ENCODE data around the gene PLCL1.

Gene PLCL1

GRCh38 chr2:197964720-197965119, 160.3 kb downstream of the PLCL1 start:
- no peak for FAIRE-seq

DNA sequence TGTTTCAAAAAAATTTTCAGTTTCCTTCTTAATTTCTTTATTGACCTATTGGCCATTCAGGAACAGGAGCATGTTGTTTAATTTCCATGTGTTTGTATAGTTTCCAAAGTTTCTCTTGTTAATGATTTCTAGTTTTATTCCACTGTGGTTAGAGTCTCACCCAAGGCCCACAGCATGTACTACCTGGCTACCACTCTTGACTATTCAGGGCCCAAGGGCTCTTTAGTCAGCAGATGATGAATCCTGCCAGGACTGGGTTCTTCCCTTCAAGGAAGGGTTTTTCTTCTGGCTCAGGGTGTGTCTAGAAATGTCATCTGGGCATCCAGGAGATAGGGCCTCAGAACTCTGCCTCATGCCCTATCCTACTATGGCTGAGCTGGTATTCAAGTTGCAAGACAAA, 161.4 kb downstream of the PLCL1 start:
- FAIRE-seq = no peak

DNA sequence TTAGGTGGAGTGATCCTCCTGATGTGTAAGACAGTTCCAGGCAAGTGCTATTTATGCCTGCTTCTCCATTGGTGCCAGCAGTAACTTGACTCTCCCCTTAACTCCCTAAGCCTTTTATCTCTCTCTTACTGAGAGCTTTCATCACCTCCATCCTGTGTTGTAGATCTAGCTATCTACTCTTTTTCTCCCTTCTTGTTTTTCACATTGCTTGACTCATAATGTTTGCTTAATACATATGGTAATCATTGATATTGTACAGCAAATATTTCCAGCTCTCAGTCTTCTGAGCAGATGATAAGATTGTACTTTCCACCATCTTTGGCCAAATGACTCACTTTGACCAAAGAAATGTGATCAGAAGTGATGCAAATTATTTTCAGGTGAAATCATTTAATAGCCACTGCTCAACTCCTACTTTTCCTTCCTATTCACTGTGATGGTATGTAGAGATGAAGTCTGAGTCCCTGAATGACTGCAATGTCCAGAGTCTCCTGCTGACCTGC, 165.0 kb downstream of the PLCL1 start:
- no peak for FAIRE-seq

DNA sequence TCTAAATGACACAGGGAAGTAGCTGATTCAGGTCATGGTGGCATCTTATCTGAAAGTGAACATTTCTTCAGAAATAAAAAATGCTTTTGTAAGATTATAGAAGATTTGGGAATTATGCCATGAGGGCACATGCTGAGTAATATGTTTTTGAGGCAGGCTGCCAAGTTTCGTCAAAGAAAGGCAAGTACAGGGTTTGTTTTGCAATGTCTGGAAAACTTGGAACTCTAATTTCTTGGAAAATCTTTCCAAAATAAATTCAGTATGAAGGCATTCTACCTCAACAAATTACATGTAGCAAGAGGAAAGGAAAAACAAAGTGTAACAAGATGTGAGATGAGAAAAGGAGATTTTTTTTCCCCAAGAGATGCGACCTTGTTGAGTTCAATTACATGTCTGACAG, 167.7 kb downstream of the PLCL1 start:
- FAIRE-seq = no peak

DNA sequence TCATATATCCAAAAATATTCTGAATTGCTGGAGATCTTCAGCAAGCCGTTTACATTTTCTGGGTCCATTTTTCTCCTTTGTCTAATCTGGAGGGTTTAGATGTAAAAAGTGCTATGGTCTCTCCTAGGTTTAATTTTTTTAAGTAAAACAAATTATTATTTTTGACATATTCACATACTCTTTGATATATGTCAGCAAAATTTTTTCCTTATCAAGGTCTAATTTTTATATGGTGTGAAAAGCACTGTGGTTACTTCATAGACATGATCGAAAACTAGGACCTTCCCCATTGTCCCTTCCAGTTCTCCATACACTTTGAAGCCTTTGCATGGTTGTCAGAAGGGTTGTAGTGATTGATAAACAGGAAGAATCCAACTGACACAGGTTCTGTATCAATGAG, 168.2 kb downstream of the PLCL1 start:
- no peak for FAIRE-seq

GRCh38 chr2:197973772-197974171, 169.4 kb downstream of the PLCL1 start:
- FAIRE-seq = no peak

GRCh38 chr2:197975931-197976519, 171.6 kb downstream of the PLCL1 start:
- FAIRE-seq = no peak

- no peak for FAIRE-seq
Observed at GRCh38 chr2:197978971-197979370, 174.6 kb downstream of the PLCL1 start.

GRCh38 chr2:197982565-197982964, 178.2 kb downstream of the PLCL1 start:
- FAIRE-seq = no peak

DNA sequence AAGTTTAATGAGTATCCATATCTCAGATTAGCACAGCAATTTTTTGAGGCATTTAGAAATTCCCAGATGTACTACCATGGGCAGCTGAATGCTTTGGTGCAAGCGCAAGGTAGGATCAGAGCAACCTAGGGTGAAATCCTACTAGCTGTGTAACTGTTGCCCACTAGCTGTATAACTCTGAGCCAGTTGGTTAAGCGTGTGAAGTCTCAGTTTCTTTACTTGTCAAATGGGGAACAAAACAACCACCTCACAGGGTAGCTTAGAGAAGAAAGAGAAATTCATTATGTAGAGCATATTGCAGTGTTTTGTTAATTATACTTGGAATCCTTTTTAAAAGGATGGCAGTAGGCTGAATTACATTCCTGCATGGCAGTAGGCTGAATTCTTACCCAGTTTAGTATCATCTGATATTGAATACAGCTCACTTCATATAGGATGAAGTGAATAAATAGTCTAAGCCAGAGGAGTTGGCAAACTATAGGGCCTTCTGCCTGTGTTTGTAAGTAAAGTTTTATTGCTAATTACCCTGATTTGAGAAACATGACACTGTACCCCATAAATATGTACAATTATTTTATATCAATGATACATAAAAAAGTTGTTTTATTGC, 180.7 kb downstream of the PLCL1 start:
- no peak for FAIRE-seq

GRCh38 chr2:197986977-197987376, 182.6 kb downstream of the PLCL1 start:
- no peak for FAIRE-seq

DNA sequence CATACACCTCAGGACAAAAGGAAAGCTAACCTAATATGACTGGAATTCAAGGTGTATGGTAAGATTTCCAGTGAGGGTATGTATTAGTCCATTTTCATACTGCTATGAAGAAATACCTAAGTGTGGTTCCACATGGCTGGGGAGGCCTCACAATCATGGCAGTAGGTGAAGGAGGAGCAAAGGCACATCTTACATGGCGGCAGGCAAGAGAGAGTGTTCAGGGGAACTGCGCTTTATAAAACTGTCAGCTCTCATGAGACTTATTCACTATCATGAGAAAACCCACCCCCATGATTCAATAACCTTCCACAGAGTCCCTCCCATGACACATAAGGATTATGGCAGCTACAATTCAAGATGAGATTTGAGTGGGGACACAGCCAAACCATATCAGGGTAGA, 186.0 kb downstream of the PLCL1 start:
- no peak for FAIRE-seq

DNA sequence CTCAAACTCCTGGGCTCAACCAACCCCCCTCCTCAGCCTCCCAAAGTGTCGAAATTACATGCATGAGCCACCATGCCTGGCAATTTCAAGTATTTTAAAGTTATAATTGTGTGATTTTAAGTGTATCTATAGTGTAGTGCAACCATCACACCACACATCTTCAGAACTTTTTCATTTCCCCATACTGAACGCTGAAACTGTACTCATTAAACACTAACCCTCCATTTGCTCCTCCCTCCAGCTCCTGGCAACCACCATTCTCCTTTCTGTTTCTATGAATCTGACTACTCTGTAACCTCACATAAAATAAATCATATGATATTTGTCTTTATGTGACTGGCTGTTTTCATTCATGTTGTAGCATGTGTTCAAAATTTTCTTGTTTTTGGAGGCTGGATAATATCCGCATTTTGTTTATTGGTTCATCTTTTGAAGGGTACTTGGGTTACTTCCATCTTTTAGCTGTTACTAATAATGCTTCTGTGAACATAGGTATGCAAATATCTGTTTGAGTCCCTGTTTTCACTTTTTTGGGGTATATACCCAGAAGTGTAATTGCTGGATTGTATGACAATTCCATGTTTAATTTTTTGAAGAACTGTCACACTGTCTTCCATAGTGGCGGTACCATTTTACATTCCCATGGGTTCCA, 188.2 kb downstream of the PLCL1 start:
- FAIRE-seq = no peak

DNA sequence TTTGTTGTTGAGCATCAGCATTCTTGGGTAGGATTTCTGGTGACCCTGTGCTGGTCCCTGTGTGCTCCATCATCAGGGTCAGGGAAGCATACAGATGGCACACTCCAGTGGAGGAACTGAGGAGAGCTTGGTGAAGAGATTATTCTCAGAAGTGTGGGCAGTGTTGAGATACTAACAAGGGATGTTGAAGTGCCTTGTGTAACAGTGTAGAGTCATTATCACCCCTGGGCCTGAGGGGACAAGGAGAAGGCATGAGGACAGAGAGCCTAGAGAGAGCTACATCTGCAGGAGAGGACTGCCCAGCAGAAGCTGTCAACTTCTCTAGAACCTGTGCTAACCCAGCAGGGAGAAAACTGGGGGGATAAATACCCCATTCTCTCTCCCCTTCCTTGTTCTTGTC, 189.0 kb downstream of the PLCL1 start:
- no peak for FAIRE-seq

GRCh38 chr2:197993830-197994229, 189.4 kb downstream of the PLCL1 start:
- FAIRE-seq = no peak

DNA sequence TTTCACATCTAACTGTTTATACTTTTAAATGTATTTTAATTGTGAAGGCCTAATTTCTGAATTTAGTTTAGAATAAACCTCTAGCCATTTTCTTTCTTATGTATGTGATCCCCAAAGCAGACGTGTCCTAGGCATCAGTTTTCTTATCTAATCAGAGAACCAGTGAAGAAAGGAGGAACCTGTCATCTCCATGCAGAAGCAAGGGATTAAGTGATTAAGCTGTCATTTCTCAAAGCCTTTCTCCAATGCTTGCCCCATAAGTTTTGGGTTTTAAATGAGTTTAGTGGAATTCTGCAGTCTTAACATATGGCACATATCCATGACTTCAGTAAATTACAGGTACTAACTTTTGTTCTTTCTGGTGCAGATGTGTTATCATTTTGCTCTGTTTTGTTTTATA, 190.4 kb downstream of the PLCL1 start:
- FAIRE-seq = no peak

DNA sequence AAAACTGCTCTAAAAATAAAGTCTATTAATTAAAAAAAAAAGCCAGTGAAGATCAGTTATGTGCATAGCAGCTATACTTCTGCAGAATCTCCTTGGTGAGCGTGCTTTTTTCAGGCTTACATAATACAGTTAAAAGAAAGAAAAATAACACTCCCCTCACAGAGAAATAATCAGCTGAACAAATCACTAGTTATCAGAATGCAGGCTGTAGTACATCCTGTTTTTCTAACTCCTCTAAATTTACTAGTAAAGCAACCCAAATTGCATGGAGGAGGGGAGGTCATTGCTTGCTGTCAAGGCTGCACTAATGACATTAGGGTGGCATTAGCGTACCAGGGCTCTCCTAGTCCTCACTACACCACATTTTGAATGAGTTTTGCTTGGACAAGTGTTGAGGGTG, 192.2 kb downstream of the PLCL1 start:
- no peak for FAIRE-seq

DNA sequence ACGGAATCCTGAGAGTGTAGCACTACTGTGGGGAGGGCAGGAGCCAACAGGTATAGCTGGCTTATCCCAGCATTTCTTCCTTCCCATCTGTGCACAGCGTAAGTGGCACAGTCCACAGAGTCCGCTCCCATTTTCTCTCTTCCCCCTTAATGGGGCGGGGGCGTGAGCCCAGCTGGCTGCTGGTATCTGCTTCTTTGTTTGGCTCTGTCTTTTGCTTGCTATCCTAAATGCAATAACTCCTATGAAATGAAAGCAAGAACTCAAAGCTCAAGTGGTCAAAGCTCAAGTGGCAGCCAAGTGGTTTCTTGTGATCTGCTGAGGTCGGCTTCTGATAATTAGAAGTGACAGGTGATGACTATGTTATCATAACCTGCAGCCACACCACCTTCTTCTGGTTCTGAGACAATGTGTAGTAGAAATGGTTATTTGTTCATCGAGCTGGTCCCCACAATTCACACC, 192.7 kb downstream of the PLCL1 start:
- no peak for FAIRE-seq

DNA sequence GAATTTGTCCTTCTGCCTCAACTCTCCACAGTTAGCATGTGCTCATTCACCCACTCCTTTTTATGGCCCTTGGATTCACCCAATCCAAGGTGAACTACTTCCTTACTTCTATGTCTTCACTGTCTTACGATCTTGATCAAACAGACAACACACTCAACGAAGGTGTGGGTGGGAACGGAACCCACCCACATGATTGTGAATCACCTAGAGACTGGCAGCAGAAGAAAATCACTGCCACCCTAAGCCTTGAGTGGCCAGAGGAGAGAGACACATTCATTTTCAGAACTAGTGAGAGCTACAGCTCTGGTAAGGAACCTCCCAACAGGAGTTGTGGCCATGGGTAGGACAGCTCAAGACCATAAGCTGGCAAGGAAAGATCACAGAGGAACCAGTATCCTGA, 194.3 kb downstream of the PLCL1 start:
- FAIRE-seq = no peak

DNA sequence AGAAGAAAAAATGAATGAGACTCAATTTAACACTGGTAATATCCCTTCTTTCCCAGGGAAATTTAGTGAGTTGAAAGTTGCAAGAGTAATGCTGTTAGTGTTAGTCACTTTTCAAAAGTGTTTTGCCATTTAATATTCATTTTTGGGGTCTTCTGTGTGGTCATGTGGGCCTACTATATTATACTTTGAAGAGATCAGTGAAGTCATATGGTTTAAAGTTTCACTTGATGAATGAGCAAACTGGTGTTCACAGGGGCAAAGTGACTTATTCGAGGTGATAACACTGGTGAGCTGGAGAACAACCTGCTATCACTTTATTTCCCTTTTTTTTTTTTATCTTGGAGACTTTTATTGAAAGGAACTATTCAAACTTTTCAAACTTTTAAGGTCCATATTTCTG, 196.0 kb downstream of the PLCL1 start:
- no peak for FAIRE-seq

GRCh38 chr2:198004173-198004572, 199.8 kb downstream of the PLCL1 start:
- FAIRE-seq = no peak

DNA sequence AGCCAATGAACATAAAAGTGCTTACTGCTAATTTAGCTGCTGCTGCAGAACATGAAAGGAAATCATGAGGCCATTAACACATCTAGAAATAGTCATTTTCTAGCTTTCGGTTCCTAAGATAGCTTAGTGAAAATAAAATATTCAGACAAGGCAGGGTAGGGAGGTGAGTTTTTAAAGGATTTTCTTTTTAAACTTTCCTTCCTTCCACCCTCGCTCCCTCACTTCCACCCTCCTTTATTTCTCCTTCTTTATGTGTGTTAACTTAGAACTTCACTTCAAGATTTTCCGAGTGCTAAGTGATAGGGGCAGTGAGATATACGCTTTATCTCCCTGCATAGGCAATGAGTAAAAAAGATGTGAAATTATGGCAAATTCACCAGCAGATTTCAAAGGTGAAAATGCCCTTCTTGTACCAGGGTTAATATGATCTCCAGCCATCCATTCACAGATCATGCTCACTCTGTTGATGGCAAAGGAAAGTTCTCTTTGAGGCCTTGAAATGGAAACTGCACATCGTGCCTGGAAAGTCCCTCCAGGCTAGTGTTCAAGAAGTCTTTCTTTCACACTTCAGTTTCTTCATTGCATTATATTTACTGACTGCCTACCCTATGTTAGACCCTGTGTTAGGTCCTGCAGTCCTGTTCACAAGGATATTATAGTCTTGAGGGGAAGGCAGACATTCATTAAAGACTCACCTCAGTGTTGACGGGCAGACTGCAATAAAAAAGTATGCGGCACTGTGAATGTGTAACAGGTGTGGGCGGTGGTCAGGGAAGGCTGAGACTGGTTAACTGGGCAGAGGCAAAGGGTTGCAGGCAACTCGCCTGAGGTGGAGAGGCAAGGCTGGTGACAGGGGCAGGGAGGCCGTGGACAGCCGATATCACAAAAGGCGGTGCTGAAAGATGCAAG, 200.8 kb downstream of the PLCL1 start:
- FAIRE-seq = no peak

- no peak for FAIRE-seq
Observed at GRCh38 chr2:198006733-198007132, 202.3 kb downstream of the PLCL1 start.

Data from TTC549 (cell line).